Ovary (tissue), 9 donors: ENCODE measurements around the gene HSD17B3. TPM values are rescaled to one million over a fixed set of nuclear protein-coding genes. Genes with fewer than 3 reads are reported as not detected.

Experiments
- DNase-seq, 5 donors: peaks; one replicate each; pipeline ENCODE4 v3.0.0-alpha.2; 2019 to 2020
- H3K27ac ChIP-seq, 2 donors: fragments of 200-600 bp; one replicate each; pipeline versions ENCODE4 v1.5.1 to v1.8.0; 2019 to 2022
- H3K27me3 ChIP-seq: fragments of 200-600 bp; one replicate; pipeline ENCODE4 v1.8.0; 2022
- H3K36me3 ChIP-seq: fragments of 200-600 bp; sonication (generic); one replicate; pipeline ENCODE4 v1.5.1; 2019
- H3K4me1 ChIP-seq: one replicate; pipeline ENCODE4 v1.8.1; 2013; ENCODE audit warnings: mild to moderate bottlenecking, moderate library complexity; ENCODE audit not compliant: insufficient read depth
- H3K4me3 ChIP-seq: fragments of 200-600 bp; sonication (generic); one replicate; pipeline ENCODE4 v1.5.1; 2017
- H3K9me3 ChIP-seq, 2 donors: fragments of 200-600 bp in 1 of 2; sonication (generic) in 1 of 2; one replicate each; pipeline versions ENCODE4 v1.5.1 to v1.8.1; 2013 to 2019; ENCODE audit warnings: mild to moderate bottlenecking in 1 of 2, moderate library complexity in 1 of 2
- CTCF ChIP-seq, 3 donors: fragments of 450-650 bp in 2 of 3; fragments of 200-600 bp in 1 of 3; IDR thresholded peaks; one replicate each; pipeline versions ENCODE4 v1.5.1 to v1.8.0; 2016 to 2022; ENCODE audit warnings: antibody characterized with exemption in 3 of 3, mild to moderate bottlenecking in 1 of 3
- EP300 ChIP-seq: sonication (generic); formaldehyde crosslinking; IDR thresholded peaks from one replicate; pipeline ENCODE4 v1.6.1; 2017; ENCODE audit warnings: antibody characterized with exemption
- POLR2A ChIP-seq: fragments of 450-650 bp; IDR thresholded peaks from one replicate; pipeline ENCODE4 v1.6.1; 2017; ENCODE audit warnings: antibody characterized with exemption, mild to moderate bottlenecking, moderate library complexity
- WGBS, 3 donors: extraction: QIAGEN DNeasy Blood & Tissue Kit in 1 of 3; methylation state at CpG; one replicate each; pipeline versions ENCODE4 v1.1.5 to v1.1.7; 2013 to 2017; 5-methylcytosine and 5-hydroxymethylcytosine counted together
- intact Hi-C, 4 donors: fragments of 100-400 bp; cut with DNase I; formaldehyde crosslinking; loops; one replicate each; pipeline versions ENCODE4 v1.11.0 to v1.15.1; 2022 to 2023
- polyA plus RNA-seq, 2 donors: library from polyadenylated mRNA; stranded (reverse); fragments of 200-250 nt in 1 of 2; fragments of 350-450 nt in 1 of 2; fragmentation: Illumina TruSeq in 1 of 2; extraction: RNeasy Lipid Tissue Mini Kit (QIAGEN cat#74804) in 1 of 2; gene quantifications; one replicate each; pipeline ENCODE4 v1.2.3, GENCODE V29; 2013 to 2014
- total RNA-seq, 7 donors: library from RNA; depleted of rRNA in 2 of 7; stranded (reverse); fragments of >200 nt in 2 of 7; fragmentation: NEBNext Ultra II Directional in 3 of 7; extraction: Animal tissue kit (Norgen Biotek cat#: 25700) in 3 of 7; gene quantifications; one replicate each; pipeline versions ENCODE4 v1.1.0 to v1.2.4, GENCODE V29; 2016 to 2023
- donor health status: DM: no; HTN: no; CAD: no; lungs with moderate emphysema.
- donor health status: DM: no; HTN: no; CAD: no.
- donor health status: Bipolar disorder and iron deficiency.
- donor health status: DM: yes; HTN: yes; CAD: no.
- donor health status: DM: no; HTN: no; CAD: no.
- donor health status: DM: yes; HTN: yes; CAD: no.

Gene HSD17B3
- total and polyA plus RNA-seq, 9 donors, result 0.51 to 2.0 (median 0.69) TPM; not detected in 2

- Histone ChIP-seq H3K36me3 (no peaks in the 10 kb centered on the region), H3K27me3 (no peaks in the 10 kb centered on the region), H3K9me3 (no peaks in the 10 kb centered on the region), H3K27ac (peak overlapping the region in 1 of 2 donors; percentile 35), H3K4me1 (peaks cover 12% of the 10 kb centered on the region), H3K4me3 (no peak overlapping the region)
- intact Hi-C loops, result no loop called here
- TF ChIP-seq EP300, result no peak
- no peak for TF ChIP-seq CTCF (IDR thresholded peaks at IDR 0.05)
- TF ChIP-seq POLR2A, result no peak
- 23 to 24% (median 23%) methylated on average over 6 of the region's 6 CpGs for WGBS, 3 donors
- peak; percentile 59 to 81 (median 74) for DNase-seq
These were observed 42.6 kb upstream of the HSD17B3 start for GRCh38 chr9:96344458-96345180.

GRCh38 chr9:96343515-96344360 is 41.8 kb upstream of the HSD17B3 start:
- TF ChIP-seq POLR2A (no peak), CTCF (IDR thresholded peaks at IDR 0.05) (no peak), EP300 (no peak)
- intact Hi-C loops, result no loop called here
- Histone ChIP-seq H3K36me3 (no peaks in the 10 kb centered on the region), H3K4me3 (no peak overlapping the region), H3K27me3 (no peaks in the 10 kb centered on the region), H3K9me3 (no peaks in the 10 kb centered on the region), H3K27ac (peak overlapping the region in 1 of 2 donors; percentile 35), H3K4me1 (peaks cover 12% of the 10 kb centered on the region)
- DNase-seq, result no peak
- WGBS, 3 donors, result 24 to 34% (median 26%) methylated on average over 5 of the region's 5 CpGs

GRCh38 chr9:96342571-96343245 is 40.7 kb upstream of the HSD17B3 start:
- DNase-seq, result peak in 3 of 5 donors; percentile 26 to 33 (median 27)
- Histone ChIP-seq H3K27ac (peak overlapping the region in 1 of 2 donors; percentile 43), H3K9me3 (no peaks in the 10 kb centered on the region), H3K36me3 (no peaks in the 10 kb centered on the region), H3K4me3 (no peak overlapping the region), H3K27me3 (no peaks in the 10 kb centered on the region), H3K4me1 (peaks cover 12% of the 10 kb centered on the region)
- intact Hi-C loops, result no loop called here
- TF ChIP-seq POLR2A (peak; percentile 5), EP300 (no peak), CTCF (IDR thresholded peaks at IDR 0.05) (no peak)
- WGBS, 3 donors, result 59 to 67% (median 66%) methylated on average over 20 of the region's 20 CpGs

- H3K4me1 ChIP-seq, result peaks cover 12% of the 10 kb centered on the region
- 80 to 97% (median 94%) methylated on average over 3 of the region's 3 CpGs for WGBS, 3 donors
- no peaks in the 10 kb centered on the region for H3K27me3 ChIP-seq
- DNase-seq, result no peak
- no peak overlapping the region for H3K4me3 ChIP-seq
- H3K36me3 ChIP-seq, result no peaks in the 10 kb centered on the region
- intact Hi-C loops, result no loop called here
- H3K9me3 ChIP-seq, result no peaks in the 10 kb centered on the region
- TF ChIP-seq EP300 (no peak), POLR2A (no peak), CTCF (IDR thresholded peaks at IDR 0.05) (no peak)
- no peak overlapping the region for H3K27ac ChIP-seq
These were observed 38.7 kb upstream of the HSD17B3 start for GRCh38 chr9:96340707-96341106.
